ENCODE data around the gene ZNF384.

ZNF384 gene

GRCh38 chr12:6688999-6689882 lies at the start of gene ZNF384:
ZNF384 (minus strand) TSS chr12:6689375; CDS start chr12:6679520, 9,855 bp downstream.
- ChIA-PET POLR2A (ENCODE audit: low non-redundant PET) (interaction anchor here (0.6 to 1.3 kb wide), 7 partner anchors 32 to 420 kb away, joined by 3 to 13 read pairs (median 4); partner anchors contain the start of genes C1RL and COPS7A), CTCF (interaction anchor here (0.5 to 1.2 kb wide), 3 partner anchors 30 to 233 kb away, joined by 3 read pairs; no protein-coding TSS in a partner anchor)
- TF ChIP-seq CTCF (conservative IDR thresholded peaks at IDR 0.05; ENCODE audit: low read depth): no peak
- peak; percentile 95 for DNase-seq (ENCODE audit: low spot score)
- H3K27ac ChIP-seq: peak within 1 kb of the TSS; percentile 94

GRCh38 chr12:6736754-6737153 lies 47.6 kb upstream of the ZNF384 start:
- ChIA-PET POLR2A (ENCODE audit: low non-redundant PET) (interaction anchor here (1.0 kb wide), 1 partner anchor 17 kb away, joined by 4 read pairs; the partner anchor contains the start of gene MLF2), CTCF (no interaction called here)
- TF ChIP-seq CTCF (conservative IDR thresholded peaks at IDR 0.05; ENCODE audit: low read depth): no peak
- H3K27ac ChIP-seq: peak overlapping the region; percentile 85
- DNase-seq (ENCODE audit: low spot score): no peak

GRCh38 chr12:6735448-6736191 lies 46.4 kb upstream of the ZNF384 start:
- CTCF ChIA-PET: interaction anchor here (0.5 to 1.4 kb wide), 5 partner anchors 12 to 136 kb away, joined by 3 to 5 read pairs (median 3); partner anchors contain the start of genes COPS7A and MLF2
- DNase-seq (ENCODE audit: low spot score): peak; percentile 72
- H3K27ac ChIP-seq: peak overlapping the region; percentile 85
- peak; percentile 66 for TF ChIP-seq CTCF (conservative IDR thresholded peaks at IDR 0.05; ENCODE audit: low read depth)
- POLR2A ChIA-PET (ENCODE audit: low non-redundant PET): interaction anchor here (1.0 kb wide), 1 partner anchor 18 kb away, joined by 4 read pairs; the partner anchor contains the start of gene MLF2

GRCh38 chr12:6734506-6735387 lies 45.6 kb upstream of the ZNF384 start:
- no peak for TF ChIP-seq CTCF (conservative IDR thresholded peaks at IDR 0.05; ENCODE audit: low read depth)
- peak overlapping the region; percentile 16; the same call in 1 of the 2 replicates for H3K27ac ChIP-seq
- no peak for DNase-seq (ENCODE audit: low spot score)
- CTCF ChIA-PET: interaction anchor here (0.5 to 1.5 kb wide), 9 partner anchors 11 to 135 kb away, joined by 3 to 5 read pairs (median 3); partner anchors contain the start of genes COPS7A and MLF2
- POLR2A ChIA-PET (ENCODE audit: low non-redundant PET): no interaction called here

- ChIA-PET POLR2A (ENCODE audit: low non-redundant PET) (no interaction called here), CTCF (interaction anchor here (0.7 kb wide), 1 partner anchor 26 kb away, joined by 4 read pairs; no protein-coding TSS in a partner anchor)
- no peak for TF ChIP-seq CTCF (conservative IDR thresholded peaks at IDR 0.05; ENCODE audit: low read depth)
- no peak for DNase-seq (ENCODE audit: low spot score)
- no peak overlapping the region for H3K27ac ChIP-seq
Observed at GRCh38 chr12:6730169-6730568, 41.0 kb upstream of the ZNF384 start.

Measured in RWPE1 (cell line).